Trophoblast cell (in vitro differentiated cells and primary cell): ENCODE measurements around the gene ADORA1.
A peak's percentile ranks its signal among the peaks of the same experiment; 100 is the strongest.

Experiments used
- DNase-seq, 2 donors: peaks; one replicate each; pipeline ENCODE4 v3.0.0-alpha.2; 2016
- H2AFZ ChIP-seq: 2 replicates; pipeline ENCODE4 v1.6.1; 2013; ENCODE audit warnings: low read length, moderate library complexity, mild to moderate bottlenecking; ENCODE audit not compliant: insufficient read depth, poor library complexity
- H2AK5ac ChIP-seq: 2 replicates; pipeline ENCODE4 v1.6.1; 2013; ENCODE audit warnings: mild to moderate bottlenecking, low read length
- H2BK120ac ChIP-seq: 2 replicates; pipeline ENCODE4 v1.6.1; 2013; ENCODE audit warnings: low read length, mild to moderate bottlenecking, moderate library complexity; ENCODE audit not compliant: insufficient read depth, poor library complexity
- H2BK12ac ChIP-seq: 2 replicates; pipeline ENCODE4 v1.6.1; 2013; ENCODE audit warnings: mild to moderate bottlenecking, low read length, moderate library complexity
- H2BK5ac ChIP-seq: 2 replicates; pipeline ENCODE4 v1.6.1; 2013; ENCODE audit warnings: low read length, low read depth, moderate library complexity, mild to moderate bottlenecking; ENCODE audit not compliant: poor library complexity
- H3K14ac ChIP-seq: 2 replicates; pipeline ENCODE4 v1.6.1; 2013; ENCODE audit warnings: mild to moderate bottlenecking, low read length
- H3K18ac ChIP-seq: 2 replicates; pipeline ENCODE4 v1.6.1; 2013; ENCODE audit warnings: mild to moderate bottlenecking, low read length
- H3K23ac ChIP-seq: 2 replicates; pipeline ENCODE4 v1.6.1; 2013; ENCODE audit warnings: low read length
- H3K27ac ChIP-seq: 2 replicates; pipeline ENCODE4 v1.5.1; 2013; ENCODE audit warnings: low read depth, mild to moderate bottlenecking, inconsistent platforms, low read length, moderate library complexity
- H3K27me3 ChIP-seq: 2 replicates; pipeline ENCODE4 v1.6.1; 2013; ENCODE audit warnings: inconsistent platforms, mild to moderate bottlenecking, low read length, moderate library complexity; ENCODE audit not compliant: insufficient read depth
- H3K36me3 ChIP-seq, 2 experiments: 1 replicate in 1 of 2; 2 replicates in 1 of 2; pipeline ENCODE4 v1.6.1; 2013; ENCODE audit warnings: low read length in 2 of 2, mild to moderate bottlenecking in 2 of 2, moderate library complexity in 1 of 2; ENCODE audit not compliant: insufficient read depth in 2 of 2, control insufficient read depth in 1 of 2
- H3K4ac ChIP-seq: 2 replicates; pipeline ENCODE4 v1.6.1; 2013; ENCODE audit warnings: low read depth, mild to moderate bottlenecking, low read length, moderate library complexity
- H3K4me1 ChIP-seq, 2 experiments: 1 replicate in 1 of 2; 2 replicates in 1 of 2; pipeline ENCODE4 v1.6.1; 2013; ENCODE audit warnings: low read length in 2 of 2, mild to moderate bottlenecking in 2 of 2, moderate library complexity in 1 of 2; ENCODE audit not compliant: insufficient read depth in 2 of 2, control insufficient read depth in 1 of 2
- H3K4me2 ChIP-seq: 2 replicates; pipeline ENCODE4 v1.6.1; 2013; ENCODE audit warnings: inconsistent platforms, mild to moderate bottlenecking, low read length, moderate library complexity
- H3K4me3 ChIP-seq: 2 replicates; pipeline ENCODE4 v1.5.1; 2013; ENCODE audit warnings: mild to moderate bottlenecking, low read depth, low read length, inconsistent platforms
- H3K79me1 ChIP-seq: one replicate; pipeline ENCODE4 v1.6.1; 2013; ENCODE audit warnings: low read length
- H3K79me2 ChIP-seq: 2 replicates; pipeline ENCODE4 v1.6.1; 2013; ENCODE audit warnings: low read length, mild to moderate bottlenecking; ENCODE audit not compliant: control insufficient read depth, insufficient read depth, poor library complexity
- H3K9ac ChIP-seq: 2 replicates; pipeline ENCODE4 v1.6.1; 2013; ENCODE audit warnings: mild to moderate bottlenecking, low read length
- H3K9me3 ChIP-seq: 2 replicates; pipeline ENCODE4 v1.6.1; 2013; ENCODE audit warnings: low read depth, mild to moderate bottlenecking, control low read depth, inconsistent platforms, low read length; ENCODE audit not compliant: insufficient read depth
- H4K12ac ChIP-seq: 2 replicates; pipeline ENCODE4 v1.6.1; 2013; ENCODE audit warnings: low read depth, mild to moderate bottlenecking, low read length, moderate library complexity
- H4K8ac ChIP-seq: 2 replicates; pipeline ENCODE4 v1.6.1; 2013; ENCODE audit warnings: low read depth, mild to moderate bottlenecking, low read length, moderate library complexity
- H4K91ac ChIP-seq: one replicate; pipeline ENCODE4 v1.6.1; 2013; ENCODE audit warnings: low read depth, mild to moderate bottlenecking, low read length, moderate library complexity
- WGBS: extraction: QIAGEN DNeasy Blood & Tissue Kit; methylation state at CpG from one replicate; pipeline ENCODE4 v1.1.7; 2013; ENCODE audit warnings: missing lambda C conversion rate; ENCODE audit not compliant: insufficient read length, insufficient coverage; ENCODE audit errors: extremely low coverage; 5-methylcytosine and 5-hydroxymethylcytosine counted together

Gene ADORA1

GRCh38 chr1:203089001-203089650, 38.4 kb upstream of the ADORA1 start:
- Histone ChIP-seq H3K18ac (no peak overlapping the region), H3K4me3 (no peak overlapping the region), H4K8ac (no peak overlapping the region), H3K79me2 (no peaks in the 10 kb centered on the region), H3K4me1 (no peaks in the 10 kb centered on the region), H2BK120ac (no peak overlapping the region), H3K9me3 (no peaks in the 10 kb centered on the region), H4K12ac (no peak overlapping the region), H3K4ac (no peak overlapping the region), H3K36me3 (no peaks in the 10 kb centered on the region), H4K91ac (no peak overlapping the region), H3K14ac (no peak overlapping the region), H3K79me1 (no peaks in the 10 kb centered on the region), H3K27me3 (no peaks in the 10 kb centered on the region), H3K9ac (no peak overlapping the region), H2AK5ac (no peak overlapping the region), H2BK5ac (no peak overlapping the region), H3K27ac (no peak overlapping the region), H2AFZ (no peak overlapping the region), H3K4me2 (no peak overlapping the region), H2BK12ac (no peak overlapping the region), H3K23ac (no peak overlapping the region)
- WGBS = no CpG with 5 or more reads among the region's 7 CpGs
- no peak for DNase-seq

DNA sequence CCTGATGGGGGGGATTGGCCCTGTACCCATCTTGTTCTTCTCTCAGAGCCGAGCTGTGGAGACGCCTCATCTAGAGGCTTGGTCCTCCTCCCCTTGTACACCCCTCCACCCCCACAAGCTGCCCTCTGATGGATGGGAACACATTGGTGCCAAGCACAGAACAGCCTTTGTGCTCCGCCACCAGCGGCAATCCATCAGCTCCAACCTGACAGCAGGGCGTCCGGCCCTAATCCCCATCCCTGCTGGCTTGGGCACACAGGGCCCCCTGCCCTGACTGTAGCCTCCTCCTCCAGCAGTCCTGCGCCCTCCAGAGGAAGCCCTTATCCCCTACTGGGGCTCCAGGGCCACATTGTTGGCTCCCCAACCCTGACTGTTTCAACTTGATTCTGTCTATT, 37.9 kb upstream of the ADORA1 start:
- no CpG with 5 or more reads among the region's 7 CpGs for WGBS

GRCh38 chr1:203090421-203091198, 36.9 kb upstream of the ADORA1 start:
- H2BK5ac ChIP-seq = no peak overlapping the region

More for the DNA sequence above, 37.9 kb upstream of the ADORA1 start:
- Histone ChIP-seq H3K27me3 (no peaks in the 10 kb centered on the region), H3K4me2 (no peak overlapping the region), H3K18ac (no peak overlapping the region), H3K4ac (no peak overlapping the region), H3K9ac (no peak overlapping the region), H4K91ac (no peak overlapping the region), H2BK5ac (no peak overlapping the region), H3K23ac (no peak overlapping the region), H3K79me2 (no peaks in the 10 kb centered on the region), H4K8ac (no peak overlapping the region), H2BK120ac (no peak overlapping the region), H3K4me1 (no peaks in the 10 kb centered on the region), H3K14ac (no peak overlapping the region), H3K79me1 (no peaks in the 10 kb centered on the region), H3K4me3 (no peak overlapping the region), H3K36me3 (no peaks in the 10 kb centered on the region), H2AFZ (no peak overlapping the region), H2BK12ac (no peak overlapping the region), H3K27ac (no peak overlapping the region), H2AK5ac (no peak overlapping the region), H3K9me3 (no peaks in the 10 kb centered on the region), H4K12ac (no peak overlapping the region)
- DNase-seq = no peak

DNA sequence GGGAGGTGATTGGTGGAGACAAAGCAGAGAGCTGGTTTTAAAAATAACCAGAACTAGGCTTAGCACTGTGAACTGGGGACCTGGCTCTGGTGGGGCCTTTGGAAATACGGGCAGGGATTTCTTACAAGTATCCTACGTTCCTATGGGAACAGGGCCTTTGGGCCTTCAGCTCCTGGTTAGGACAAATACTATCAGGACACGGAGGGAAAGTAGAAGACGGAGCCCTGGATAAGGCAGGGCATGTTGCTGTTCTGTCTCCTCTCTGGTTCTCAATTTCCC, 36.4 kb upstream of the ADORA1 start:
- WGBS = no CpG with 5 or more reads among the region's 4 CpGs
- Histone ChIP-seq H3K4me1 (no peaks in the 10 kb centered on the region), H4K8ac (no peak overlapping the region), H4K91ac (no peak overlapping the region), H2AFZ (no peak overlapping the region), H3K9ac (no peak overlapping the region), H4K12ac (no peak overlapping the region), H3K27me3 (no peaks in the 10 kb centered on the region), H3K4ac (no peak overlapping the region), H2BK120ac (no peak overlapping the region), H3K4me2 (no peak overlapping the region), H3K9me3 (no peaks in the 10 kb centered on the region), H3K79me1 (no peaks in the 10 kb centered on the region), H3K36me3 (no peaks in the 10 kb centered on the region), H3K18ac (no peak overlapping the region), H3K23ac (no peak overlapping the region), H2AK5ac (no peak overlapping the region), H2BK5ac (no peak overlapping the region), H2BK12ac (no peak overlapping the region), H3K4me3 (no peak overlapping the region), H3K14ac (no peak overlapping the region), H3K27ac (no peak overlapping the region), H3K79me2 (no peaks in the 10 kb centered on the region)
- DNase-seq = no peak

More at GRCh38 chr1:203090421-203091198, 36.9 kb upstream of the ADORA1 start:
- H3K18ac ChIP-seq = no peak overlapping the region
- H3K9ac ChIP-seq = no peak overlapping the region
- H2AK5ac ChIP-seq = no peak overlapping the region
- no CpG with 5 or more reads among the region's 6 CpGs for whole genome bisulfite sequencing
- no peak overlapping the region for H2BK120ac ChIP-seq
- no peak overlapping the region for H2BK12ac ChIP-seq
- H4K91ac ChIP-seq = no peak overlapping the region
- no peak overlapping the region for H4K12ac ChIP-seq
- H3K4me2 ChIP-seq = no peak overlapping the region
- H3K23ac ChIP-seq = no peak overlapping the region
- no peak overlapping the region for H4K8ac ChIP-seq
- no peaks in the 10 kb centered on the region for H3K27me3 ChIP-seq
- H3K79me1 ChIP-seq = no peaks in the 10 kb centered on the region
- no peak overlapping the region for H3K14ac ChIP-seq
- DNase-seq = peak in 1 of 2 donors; percentile 30
- no peaks in the 10 kb centered on the region for H3K36me3 ChIP-seq
- H3K4me3 ChIP-seq = no peak overlapping the region
- H3K4me1 ChIP-seq = no peaks in the 10 kb centered on the region
- no peaks in the 10 kb centered on the region for H3K79me2 ChIP-seq
- no peaks in the 10 kb centered on the region for H3K9me3 ChIP-seq
- no peak overlapping the region for H2AFZ ChIP-seq
- H3K4ac ChIP-seq = no peak overlapping the region
- H3K27ac ChIP-seq = no peak overlapping the region
